GM13977 (cell line): ENCODE results near the gene LBR.

Experiments
- DNase-seq: peaks from one replicate; pipeline ENCODE4 v3.0.0; 2012; ENCODE audit warnings: low spot score
- CTCF ChIP-seq: IDR thresholded peaks from 2 replicates; pipeline ENCODE4 v1.5.1; 2012; ENCODE audit warnings: mild to moderate bottlenecking, control low read depth; ENCODE audit not compliant: insufficient read depth; ENCODE audit errors: extremely low read depth, missing control alignments
- in situ Hi-C: fragments of 300-500 bp; cut with MboI; formaldehyde crosslinking; loops from one replicate; pipeline ENCODE4 v1.12.0; 2022; ENCODE audit warnings: low sequenced_read_pairs, low pct_unique_long_range_greater_than_20kb, mixed read lengths, inconsistent platforms; ENCODE audit not compliant: unreplicated experiment

Gene LBR

GRCh38 chr1:225435076-225435475, 7.2 kb upstream of the LBR start:
- no peak for DNase-seq
- TF ChIP-seq CTCF, result no peak
- in situ Hi-C loops, result no loop called here

GRCh38 chr1:225434046-225434445, 6.2 kb upstream of the LBR start:
- in situ Hi-C loops, result no loop called here
- no peak for TF ChIP-seq CTCF
- DNase-seq, result no peak

GRCh38 chr1:225431081-225431863, 3.4 kb upstream of the LBR start:
- TF ChIP-seq CTCF, result no peak
- DNase-seq, result no peak

GRCh38 chr1:225430301-225430700, 2.5 kb upstream of the LBR start:
- in situ Hi-C loops, result no loop called here

More at GRCh38 chr1:225431081-225431863, 3.4 kb upstream of the LBR start:
- in situ Hi-C loops, result no loop called here

GRCh38 chr1:225428881-225429455, 1.1 kb upstream of the LBR start:
- in situ Hi-C loops, result no loop called here
- TF ChIP-seq CTCF, result no peak
- peak; percentile 27 for DNase-seq

More at GRCh38 chr1:225430301-225430700, 2.5 kb upstream of the LBR start:
- no peak for TF ChIP-seq CTCF
- DNase-seq, result no peak

GRCh38 chr1:225428068-225428880, 436 bp upstream of the LBR start:
- in situ Hi-C loops, result no loop called here
- no peak for TF ChIP-seq CTCF
- peak; percentile 97 for DNase-seq
